ENCODE measurements around the gene TYW1B. TPM values are rescaled to one million over a fixed set of nuclear protein-coding genes. Genes with fewer than 3 reads are reported as not detected.
"Not testable (repeated sequence)": the region's sequence is repeated elsewhere in the genome, so short reads cannot be mapped to it uniquely, and the experiment has no call there.

TYW1B gene
- total RNA-seq, 2 experiments from 2014 or later: 3.6 to 4.0 TPM

GRCh38 chr7:72735855-72736254 is 92.1 kb downstream of the TYW1B start:
- POLR2A ChIA-PET; intact Hi-C loops (cut with DNase I, micrococcal nuclease); H3K4me3 ChIP-seq (ENCODE audit: low read length); ATAC-seq (ENCODE audit: poor library complexity); H3K27me3 Mint-ChIP-seq; H3K9me3 Mint-ChIP-seq; H3K4me1 Mint-ChIP-seq (ENCODE audit: low read depth); H3K27me3 ChIP-seq (ENCODE audit: control insufficient read depth in 1 of 2, insufficient read depth in 2 of 2, low read length in 2 of 2); CTCF ChIA-PET; H3K4me1 ChIP-seq (ENCODE audit: insufficient read depth, low read length); DNase-seq; H3K36me3 ChIP-seq (ENCODE audit: insufficient read depth, low read length); H3K4me3 Mint-ChIP-seq; H3K27ac Mint-ChIP-seq; H3K27ac ChIP-seq (ENCODE audit: low read depth in 1 of 2, low read length in 2 of 2): not testable (repeated sequence)
- peaks cover 16 to 28% of the 10 kb centered on the region in 2 experiments for H3K9me3 ChIP-seq (ENCODE audit: control insufficient read depth in 1 of 2, insufficient read depth in 1 of 2, low read length in 2 of 2)
- H3K36me3 Mint-ChIP-seq (ENCODE audit: low read depth): peaks cover 85% of the 10 kb centered on the region

- H3K9me3 Mint-ChIP-seq; DNase-seq; H3K4me3 Mint-ChIP-seq; CTCF ChIA-PET; H3K36me3 ChIP-seq (ENCODE audit: insufficient read depth, low read length); H3K27me3 Mint-ChIP-seq; H3K27me3 ChIP-seq (ENCODE audit: control insufficient read depth in 1 of 2, insufficient read depth in 2 of 2, low read length in 2 of 2); H3K4me1 Mint-ChIP-seq (ENCODE audit: low read depth); H3K27ac ChIP-seq (ENCODE audit: low read depth in 1 of 2, low read length in 2 of 2); H3K27ac Mint-ChIP-seq; ATAC-seq (ENCODE audit: poor library complexity); POLR2A ChIA-PET; H3K4me1 ChIP-seq (ENCODE audit: insufficient read depth, low read length); H3K4me3 ChIP-seq (ENCODE audit: low read length); intact Hi-C loops (cut with DNase I, micrococcal nuclease): not testable (repeated sequence)
- H3K9me3 ChIP-seq (ENCODE audit: control insufficient read depth in 1 of 2, insufficient read depth in 1 of 2, low read length in 2 of 2): peaks cover 3 to 18% of the 10 kb centered on the region in 2 experiments
- peaks cover 91% of the 10 kb centered on the region for H3K36me3 Mint-ChIP-seq (ENCODE audit: low read depth)
Observed at GRCh38 chr7:72730815-72731214, 97.2 kb downstream of the TYW1B start.

- not testable (repeated sequence) for H3K27ac ChIP-seq (ENCODE audit: low read depth in 1 of 2, low read length in 2 of 2); ATAC-seq (ENCODE audit: poor library complexity)
Observed at GRCh38 chr7:72730384-72730783, 97.6 kb downstream of the TYW1B start.

GRCh38 chr7:72729130-72729529 is 98.9 kb downstream of the TYW1B start:
- H3K27me3 ChIP-seq (ENCODE audit: control insufficient read depth in 1 of 2, insufficient read depth in 2 of 2, low read length in 2 of 2); H3K27me3 Mint-ChIP-seq; POLR2A ChIA-PET; DNase-seq; H3K4me1 ChIP-seq (ENCODE audit: insufficient read depth, low read length); H3K4me3 ChIP-seq (ENCODE audit: low read length); intact Hi-C loops (cut with DNase I, micrococcal nuclease); ATAC-seq (ENCODE audit: poor library complexity); H3K9me3 Mint-ChIP-seq; H3K4me1 Mint-ChIP-seq (ENCODE audit: low read depth); H3K36me3 ChIP-seq (ENCODE audit: insufficient read depth, low read length); H3K9me3 ChIP-seq (ENCODE audit: control insufficient read depth in 1 of 2, insufficient read depth in 1 of 2, low read length in 2 of 2); CTCF ChIA-PET; H3K27ac ChIP-seq (ENCODE audit: low read depth in 1 of 2, low read length in 2 of 2); H3K27ac Mint-ChIP-seq; H3K4me3 Mint-ChIP-seq: not testable (repeated sequence)
- H3K36me3 Mint-ChIP-seq (ENCODE audit: low read depth): peaks cover 89% of the 10 kb centered on the region

More at GRCh38 chr7:72730384-72730783, 97.6 kb downstream of the TYW1B start:
- H3K27me3 ChIP-seq (ENCODE audit: control insufficient read depth in 1 of 2, insufficient read depth in 2 of 2, low read length in 2 of 2); H3K9me3 Mint-ChIP-seq; H3K27ac Mint-ChIP-seq; H3K27me3 Mint-ChIP-seq; DNase-seq; H3K4me3 ChIP-seq (ENCODE audit: low read length); intact Hi-C loops (cut with DNase I, micrococcal nuclease); POLR2A ChIA-PET; CTCF ChIA-PET; H3K36me3 ChIP-seq (ENCODE audit: insufficient read depth, low read length); H3K4me1 Mint-ChIP-seq (ENCODE audit: low read depth); H3K4me3 Mint-ChIP-seq; H3K4me1 ChIP-seq (ENCODE audit: insufficient read depth, low read length): not testable (repeated sequence)
- H3K9me3 ChIP-seq (ENCODE audit: control insufficient read depth in 1 of 2, insufficient read depth in 1 of 2, low read length in 2 of 2): peaks cover 0 to 13% of the 10 kb centered on the region in 2 experiments
- peaks cover 92% of the 10 kb centered on the region for H3K36me3 Mint-ChIP-seq (ENCODE audit: low read depth)

- H3K4me1 Mint-ChIP-seq (ENCODE audit: low read depth); H3K9me3 Mint-ChIP-seq; H3K4me1 ChIP-seq (ENCODE audit: insufficient read depth, low read length); H3K4me3 ChIP-seq (ENCODE audit: low read length); H3K27ac Mint-ChIP-seq; POLR2A ChIA-PET; CTCF ChIA-PET; H3K27ac ChIP-seq (ENCODE audit: low read depth in 1 of 2, low read length in 2 of 2); H3K27me3 Mint-ChIP-seq; H3K27me3 ChIP-seq (ENCODE audit: control insufficient read depth in 1 of 2, insufficient read depth in 2 of 2, low read length in 2 of 2); H3K9me3 ChIP-seq (ENCODE audit: control insufficient read depth in 1 of 2, insufficient read depth in 1 of 2, low read length in 2 of 2); H3K4me3 Mint-ChIP-seq; DNase-seq; H3K36me3 ChIP-seq (ENCODE audit: insufficient read depth, low read length); intact Hi-C loops (cut with DNase I, micrococcal nuclease); ATAC-seq (ENCODE audit: poor library complexity): not testable (repeated sequence)
- H3K36me3 Mint-ChIP-seq (ENCODE audit: low read depth): peaks cover 59% of the 10 kb centered on the region
Observed at GRCh38 chr7:72722694-72723093, 105.3 kb downstream of the TYW1B start.

- H3K4me3 ChIP-seq (ENCODE audit: low read length); H3K9me3 ChIP-seq (ENCODE audit: control insufficient read depth in 1 of 2, insufficient read depth in 1 of 2, low read length in 2 of 2); intact Hi-C loops (cut with DNase I, micrococcal nuclease); POLR2A ChIA-PET; H3K27ac ChIP-seq (ENCODE audit: low read depth in 1 of 2, low read length in 2 of 2); H3K36me3 ChIP-seq (ENCODE audit: insufficient read depth, low read length); ATAC-seq (ENCODE audit: poor library complexity); H3K4me1 Mint-ChIP-seq (ENCODE audit: low read depth); H3K27me3 Mint-ChIP-seq; H3K27me3 ChIP-seq (ENCODE audit: control insufficient read depth in 1 of 2, insufficient read depth in 2 of 2, low read length in 2 of 2); DNase-seq; H3K4me3 Mint-ChIP-seq; CTCF ChIA-PET; H3K27ac Mint-ChIP-seq; H3K9me3 Mint-ChIP-seq; H3K4me1 ChIP-seq (ENCODE audit: insufficient read depth, low read length): not testable (repeated sequence)
- H3K36me3 Mint-ChIP-seq (ENCODE audit: low read depth): peaks cover 50% of the 10 kb centered on the region
Observed at GRCh38 chr7:72720890-72721289, 107.1 kb downstream of the TYW1B start.

GRCh38 chr7:72717252-72717774 is 110.7 kb downstream of the TYW1B start:
- ATAC-seq (ENCODE audit: poor library complexity); CTCF ChIA-PET; H3K9me3 ChIP-seq (ENCODE audit: control insufficient read depth in 1 of 2, insufficient read depth in 1 of 2, low read length in 2 of 2); H3K4me1 Mint-ChIP-seq (ENCODE audit: low read depth); H3K27me3 Mint-ChIP-seq; H3K4me3 Mint-ChIP-seq; POLR2A ChIA-PET; H3K9me3 Mint-ChIP-seq; H3K36me3 ChIP-seq (ENCODE audit: insufficient read depth, low read length); H3K4me1 ChIP-seq (ENCODE audit: insufficient read depth, low read length); H3K27me3 ChIP-seq (ENCODE audit: control insufficient read depth in 1 of 2, insufficient read depth in 2 of 2, low read length in 2 of 2); DNase-seq; intact Hi-C loops (cut with DNase I, micrococcal nuclease); H3K27ac ChIP-seq (ENCODE audit: low read depth in 1 of 2, low read length in 2 of 2); H3K4me3 ChIP-seq (ENCODE audit: low read length); H3K27ac Mint-ChIP-seq: not testable (repeated sequence)
- H3K36me3 Mint-ChIP-seq (ENCODE audit: low read depth): peaks cover 53% of the 10 kb centered on the region
